NCI-H748 (cell line): ENCODE measurements around the gene LTV1.

Experiments
- DNase-seq: peaks from one replicate; lab custom pipeline; 2025; ENCODE audit not compliant: unreplicated experiment; lab: John Stamatoyannopoulos, UW

Gene LTV1

DNA sequence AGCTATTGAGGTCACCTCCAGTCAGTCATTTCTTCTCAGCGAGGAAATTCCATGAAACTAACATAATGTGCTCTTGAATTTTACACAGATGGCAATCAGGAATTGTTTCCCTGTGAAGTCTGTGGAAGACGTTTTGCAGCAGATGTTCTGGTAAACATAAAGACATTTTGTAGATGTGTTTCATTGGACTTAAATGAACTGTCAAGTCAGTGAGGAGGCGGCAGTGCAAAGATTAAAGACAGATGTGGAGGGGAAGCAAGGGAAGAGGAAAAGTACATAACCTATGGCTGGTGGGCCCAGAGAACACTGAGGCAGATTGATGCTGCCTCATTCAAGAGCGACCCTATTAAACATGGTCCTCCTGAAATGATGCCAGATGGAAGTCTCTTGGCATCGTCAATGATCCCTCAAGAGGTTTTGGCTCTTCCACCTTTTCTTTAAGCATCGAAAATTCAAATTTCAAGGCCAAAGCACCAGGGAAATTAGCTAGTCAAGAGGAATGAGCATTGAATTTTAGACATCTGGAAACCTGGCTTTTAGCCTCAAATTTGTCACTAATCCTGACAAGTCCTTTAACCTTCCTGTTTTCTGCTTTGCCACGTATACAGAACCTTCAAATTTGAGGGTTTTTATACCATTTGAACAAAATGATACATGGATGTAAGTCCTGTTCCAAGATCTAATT lies 41.2 kb downstream of the LTV1 start:
- no peak for DNase-seq

DNA sequence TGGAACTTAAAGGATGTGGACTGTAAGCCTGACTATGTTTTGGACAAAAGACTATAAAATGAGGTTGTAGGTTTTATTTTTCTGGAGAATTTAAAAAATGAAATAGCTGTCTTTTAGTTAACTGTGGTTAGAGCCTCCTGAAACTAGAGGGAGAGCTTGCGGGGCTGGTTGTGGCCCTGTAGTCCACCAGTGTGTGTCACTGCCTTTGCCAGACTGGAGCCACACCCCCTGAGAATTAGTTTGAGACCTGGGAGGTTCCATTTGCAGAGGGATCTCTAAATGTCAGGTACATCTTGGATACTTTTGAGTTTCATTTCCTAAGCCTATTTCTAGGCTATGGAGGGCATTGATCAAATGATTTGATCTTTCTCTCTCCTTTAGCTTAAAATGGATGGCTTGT lies 42.0 kb downstream of the LTV1 start:
- DNase-seq = no peak

DNA sequence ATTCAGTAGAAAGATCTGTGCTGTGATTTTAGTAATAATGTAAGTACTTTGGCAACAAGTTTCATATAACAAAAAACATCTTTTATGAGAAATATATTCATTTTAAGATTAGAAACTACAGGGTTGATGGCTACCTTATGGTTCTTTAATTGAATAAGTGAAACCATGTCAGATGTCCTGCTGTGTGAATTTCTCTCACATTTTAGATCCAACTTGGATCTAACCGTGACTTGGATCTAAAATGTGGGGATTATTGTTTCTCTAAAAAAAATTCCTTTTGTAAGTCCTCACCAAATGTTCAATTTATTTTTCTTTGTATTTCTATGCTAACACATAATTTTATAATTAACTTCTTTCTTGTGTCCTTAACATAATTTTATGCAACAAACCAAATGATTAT lies 51.5 kb downstream of the LTV1 start:
- DNase-seq = no peak

DNA sequence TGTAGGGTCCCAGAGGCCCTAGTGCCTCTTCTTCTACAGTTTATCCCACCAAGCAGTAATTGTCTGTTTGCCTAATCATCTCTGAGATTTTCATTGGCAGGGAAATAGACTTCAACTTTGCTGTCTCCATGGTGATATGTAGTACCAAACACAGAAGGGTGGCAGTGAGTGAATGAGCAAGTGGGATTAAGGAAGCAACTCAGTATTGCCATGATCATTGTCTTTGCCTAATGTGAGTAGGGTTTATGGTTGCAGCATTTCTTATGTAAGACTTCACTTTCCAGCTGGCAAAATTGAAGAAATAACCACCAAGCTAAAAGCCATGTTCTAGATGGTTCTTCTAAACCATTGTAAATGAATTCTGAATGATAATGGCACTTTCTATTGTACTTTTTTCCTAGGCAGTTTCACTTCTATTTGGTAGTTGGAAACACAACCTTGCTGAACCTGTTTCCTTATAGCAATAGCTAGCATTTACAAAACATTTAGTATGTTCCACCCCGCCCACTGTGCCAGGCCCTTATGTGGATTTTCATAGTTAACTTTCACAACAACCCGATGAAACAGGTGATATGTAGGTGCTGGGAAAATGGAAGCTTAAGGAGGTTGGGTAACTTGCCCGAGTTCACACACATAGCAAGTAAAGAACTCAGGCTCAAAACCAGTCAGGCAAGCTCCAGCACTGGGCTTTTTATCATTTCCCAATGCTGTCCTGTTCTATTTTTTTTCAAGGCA lies 53.2 kb downstream of the LTV1 start:
- peak; percentile 36 for DNase-seq

DNA sequence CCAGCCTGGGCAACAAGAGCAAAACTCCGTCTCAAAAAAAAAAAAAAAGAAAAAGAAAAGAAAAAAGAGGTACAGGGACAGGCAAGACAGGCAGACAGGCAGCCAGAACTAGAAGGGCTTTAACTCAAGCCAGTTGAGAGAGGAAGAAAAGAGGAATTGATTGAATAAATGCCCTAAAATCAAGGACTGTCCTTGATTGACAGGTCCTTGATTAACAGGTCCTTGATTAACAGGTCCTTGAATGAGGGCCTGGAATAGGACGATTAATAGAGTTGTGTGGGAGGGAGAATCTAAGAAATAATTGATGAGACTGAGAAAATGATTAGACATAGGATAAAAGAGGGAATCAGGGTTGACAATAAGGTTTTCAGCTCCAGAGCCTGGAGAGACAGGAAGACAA lies 57.2 kb downstream of the LTV1 start:
- no peak for DNase-seq

DNA sequence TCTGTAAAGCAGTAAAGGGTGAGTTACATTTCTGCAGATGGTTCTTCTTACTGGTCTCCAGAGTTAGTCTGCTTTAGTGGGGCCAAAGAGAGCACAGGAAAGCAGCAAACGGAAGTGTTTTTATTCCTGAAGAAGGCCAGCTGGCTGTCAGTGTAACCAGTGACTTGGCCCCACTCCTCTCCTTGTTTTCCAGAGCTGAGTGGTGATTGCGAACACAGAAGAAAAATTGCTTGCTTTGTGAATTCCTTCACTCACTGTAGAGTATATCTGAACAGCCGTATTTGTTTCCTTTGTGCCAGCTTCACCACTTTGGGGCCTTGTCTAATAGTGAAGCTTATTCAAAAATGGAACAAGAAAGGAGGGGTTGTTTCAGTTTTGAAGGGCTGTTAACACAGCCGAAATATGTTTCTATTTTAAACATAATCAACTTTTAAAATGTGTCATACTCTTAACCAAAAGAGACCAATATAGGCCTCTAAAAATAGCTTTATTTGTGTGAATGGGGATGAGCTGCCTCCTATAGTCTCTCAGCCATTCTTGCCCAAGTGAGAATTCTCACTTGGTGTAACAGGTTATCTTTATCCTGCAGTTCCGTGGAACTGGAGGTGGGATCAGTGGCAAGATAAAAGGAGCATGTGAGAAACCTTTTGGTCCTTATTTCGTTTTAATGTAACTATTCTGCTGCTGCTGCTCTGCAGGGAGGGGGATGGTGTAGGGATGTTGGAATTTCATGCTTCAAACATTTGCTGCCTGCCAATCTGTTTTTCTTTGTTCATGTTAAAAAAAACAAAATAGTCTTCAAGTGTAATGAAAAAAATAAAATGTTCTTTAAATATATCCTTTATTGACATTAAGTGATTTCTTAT lies 59.0 kb downstream of the LTV1 start:
- DNase-seq = no peak

DNA sequence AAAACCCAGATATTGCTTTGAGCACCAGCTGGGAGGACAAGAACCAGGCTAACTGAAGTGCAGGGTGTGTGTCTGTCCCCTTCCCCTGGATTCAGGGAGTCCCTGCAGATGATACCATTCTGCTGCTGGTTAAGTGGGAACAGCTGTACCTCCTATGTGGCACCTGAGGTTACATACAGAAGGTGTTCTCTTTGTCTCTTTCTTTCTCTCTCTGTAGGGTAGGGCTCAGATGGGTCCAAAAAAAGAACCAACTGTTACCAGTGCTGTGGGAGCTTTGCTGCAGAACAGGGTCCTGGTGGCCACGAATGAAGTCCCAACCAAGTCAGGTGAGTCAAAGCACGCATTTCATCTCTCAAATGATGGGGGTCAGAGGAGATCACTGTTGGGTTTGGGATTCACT lies 59.7 kb downstream of the LTV1 start:
- no peak for DNase-seq

DNA sequence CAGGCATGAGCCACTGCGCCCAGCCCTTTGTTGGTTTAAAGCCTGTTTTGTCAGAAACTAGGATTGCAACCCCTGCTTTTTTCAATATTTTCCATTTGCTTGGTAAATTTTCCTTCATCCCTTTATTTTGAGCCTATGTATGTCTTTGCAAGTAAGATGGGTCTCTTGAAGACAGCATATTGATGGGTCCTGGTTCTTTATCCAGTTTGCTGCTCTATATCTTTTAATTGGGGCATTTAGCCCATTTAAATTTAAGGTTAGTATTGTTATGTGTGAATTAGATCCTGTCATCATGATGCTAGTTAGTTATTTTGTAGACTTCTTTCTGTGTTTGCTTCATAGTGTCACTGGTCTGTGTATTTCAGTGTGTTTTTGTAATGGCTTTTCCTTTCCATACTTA lies 67.9 kb downstream of the LTV1 start:
- DNase-seq = no peak

DNA sequence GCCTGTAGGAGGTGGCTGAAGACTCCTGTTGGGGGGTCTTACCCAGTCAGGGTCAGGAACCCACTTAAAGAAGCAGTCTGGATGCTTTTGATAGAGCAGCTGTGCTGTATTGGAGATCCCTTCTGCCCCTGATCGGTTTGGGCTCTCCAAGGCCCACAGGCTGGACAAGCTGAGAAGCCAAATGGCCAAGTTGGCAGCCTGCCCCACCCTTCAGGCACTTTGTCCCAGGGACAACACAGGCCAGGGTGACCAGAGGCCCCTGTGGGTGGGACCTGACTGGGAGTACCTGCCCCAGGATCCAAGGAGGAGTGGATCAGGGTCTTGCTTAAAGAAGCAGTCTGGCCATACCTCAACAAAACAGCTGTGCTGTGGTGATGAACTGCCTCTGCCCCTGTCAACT lies 69.5 kb downstream of the LTV1 start:
- no peak for DNase-seq
